ENCODE results near the gene RYR2. TPM values are rescaled to one million over a fixed set of nuclear protein-coding genes. Genes with fewer than 3 reads are reported as not detected.

RYR2 gene
- total and polyA plus RNA-seq, 2 of the 8 experiments (the other 6 are each of a cell fraction or from before 2014, with no cell fraction given), result 1.3 to 4.4 TPM

DNA sequence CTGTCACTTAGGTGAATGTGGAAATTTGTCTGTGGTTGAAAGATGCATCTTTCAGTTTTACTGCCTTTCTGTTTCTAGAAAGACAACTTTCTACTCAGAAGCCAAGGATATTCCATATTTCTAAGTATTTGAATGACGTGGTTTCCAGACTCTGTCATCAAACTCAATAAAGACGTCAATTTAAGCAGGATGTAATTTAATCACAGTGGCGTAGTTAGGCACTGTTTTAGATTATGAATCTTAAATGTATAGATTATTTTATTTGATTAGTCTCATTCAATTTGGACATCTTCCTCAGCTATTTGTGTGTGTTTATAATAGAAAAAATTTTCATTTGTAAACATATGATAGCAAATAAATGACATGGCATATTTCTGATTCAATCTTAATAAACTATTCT is 298.9 kb downstream of the RYR2 start (continued):
- TF ChIP-seq, protein P1, sequence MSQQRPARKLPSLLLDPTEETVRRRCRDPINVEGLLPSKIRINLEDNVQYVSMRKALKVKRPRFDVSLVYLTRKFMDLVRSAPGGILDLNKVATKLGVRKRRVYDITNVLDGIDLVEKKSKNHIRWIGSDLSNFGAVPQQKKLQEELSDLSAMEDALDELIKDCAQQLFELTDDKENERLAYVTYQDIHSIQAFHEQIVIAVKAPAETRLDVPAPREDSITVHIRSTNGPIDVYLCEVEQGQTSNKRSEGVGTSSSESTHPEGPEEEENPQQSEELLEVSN (IDR thresholded peaks at IDR 0.05), result no peak
- TF ChIP-seq SUZ12 (IDR thresholded peaks at IDR 0.05; ENCODE audit: low read length) (no peak), RFX5 (IDR thresholded peaks at IDR 0.05; ENCODE audit: borderline replicate concordance, low read depth, low read length) (no peak), SIRT6 (IDR thresholded peaks at IDR 0.05; ENCODE audit: low read length) (no peak)
- TF ChIP-seq, protein P2, sequence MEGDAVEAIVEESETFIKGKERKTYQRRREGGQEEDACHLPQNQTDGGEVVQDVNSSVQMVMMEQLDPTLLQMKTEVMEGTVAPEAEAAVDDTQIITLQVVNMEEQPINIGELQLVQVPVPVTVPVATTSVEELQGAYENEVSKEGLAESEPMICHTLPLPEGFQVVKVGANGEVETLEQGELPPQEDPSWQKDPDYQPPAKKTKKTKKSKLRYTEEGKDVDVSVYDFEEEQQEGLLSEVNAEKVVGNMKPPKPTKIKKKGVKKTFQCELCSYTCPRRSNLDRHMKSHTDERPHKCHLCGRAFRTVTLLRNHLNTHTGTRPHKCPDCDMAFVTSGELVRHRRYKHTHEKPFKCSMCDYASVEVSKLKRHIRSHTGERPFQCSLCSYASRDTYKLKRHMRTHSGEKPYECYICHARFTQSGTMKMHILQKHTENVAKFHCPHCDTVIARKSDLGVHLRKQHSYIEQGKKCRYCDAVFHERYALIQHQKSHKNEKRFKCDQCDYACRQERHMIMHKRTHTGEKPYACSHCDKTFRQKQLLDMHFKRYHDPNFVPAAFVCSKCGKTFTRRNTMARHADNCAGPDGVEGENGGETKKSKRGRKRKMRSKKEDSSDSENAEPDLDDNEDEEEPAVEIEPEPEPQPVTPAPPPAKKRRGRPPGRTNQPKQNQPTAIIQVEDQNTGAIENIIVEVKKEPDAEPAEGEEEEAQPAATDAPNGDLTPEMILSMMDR (IDR thresholded peaks at IDR 0.05; ENCODE audit: control extremely low read depth in 1 of 3, insufficient read depth in 1 of 3, low read depth in 1 of 3, low read length in 3 of 3), result no peak
